Femur (tissue), 1 donor: ENCODE results near the gene CKS2.
"Not testable (repeated sequence)": the region's sequence is repeated elsewhere in the genome, so short reads cannot be mapped to it uniquely, and the experiment has no call there.

Source experiments
- DNase-seq: peaks from one replicate; pipeline ENCODE4 v3.0.0-alpha.2; 2017

Gene CKS2

GRCh38 chr9:89310475-89311345 is at the start of gene CKS2:
CKS2 (plus strand) TSS chr9:89311195; CDS start chr9:89311293, 98 bp downstream.
- peak; percentile 100 for DNase-seq

GRCh38 chr9:89273528-89274279 is 37.3 kb upstream of the CKS2 start:
- no peak for DNase-seq

GRCh38 chr9:89274838-89275237 is 36.2 kb upstream of the CKS2 start:
- DNase-seq = no peak

GRCh38 chr9:89276040-89276439 is 35.0 kb upstream of the CKS2 start:
- DNase-seq = not testable (repeated sequence)

GRCh38 chr9:89277043-89277442 is 34.0 kb upstream of the CKS2 start:
- no peak for DNase-seq

- DNase-seq = no peak
Measured at GRCh38 chr9:89277454-89277853, 33.5 kb upstream of the CKS2 start.

GRCh38 chr9:89278551-89278950 is 32.4 kb upstream of the CKS2 start:
- no peak for DNase-seq

- DNase-seq = no peak
Measured at GRCh38 chr9:89278997-89279739, 31.8 kb upstream of the CKS2 start.

- no peak for DNase-seq
Measured at GRCh38 chr9:89281106-89281505, 29.9 kb upstream of the CKS2 start.

- DNase-seq = peak; percentile 38
Measured at GRCh38 chr9:89282248-89282968, 28.6 kb upstream of the CKS2 start.

- DNase-seq = no peak
Measured at GRCh38 chr9:89284076-89284475, 26.9 kb upstream of the CKS2 start.

GRCh38 chr9:89291741-89292140 is 19.3 kb upstream of the CKS2 start:
- no peak for DNase-seq

GRCh38 chr9:89293014-89293413 is 18.0 kb upstream of the CKS2 start:
- no peak for DNase-seq

- no peak for DNase-seq
Measured at GRCh38 chr9:89295400-89295799, 15.6 kb upstream of the CKS2 start.

- not testable (repeated sequence) for DNase-seq
Measured at GRCh38 chr9:89301996-89302395, 9.0 kb upstream of the CKS2 start.

- no peak for DNase-seq
Measured at GRCh38 chr9:89304020-89304833, 6.8 kb upstream of the CKS2 start.

- no peak for DNase-seq
Measured at GRCh38 chr9:89304834-89305188, 6.2 kb upstream of the CKS2 start.

- DNase-seq = no peak
Measured at GRCh38 chr9:89305868-89306267, 5.1 kb upstream of the CKS2 start.

GRCh38 chr9:89309166-89309565 is 1.8 kb upstream of the CKS2 start:
- no peak for DNase-seq

GRCh38 chr9:89309608-89310474 is 1.2 kb upstream of the CKS2 start:
- no peak for DNase-seq
